NCI-H1694 treated with DMSO at 0.1 percent for 48 hours (cell line): ENCODE results near the gene MRPS2.
"Not testable (repeated sequence)": the region's sequence is repeated elsewhere in the genome, so short reads cannot be mapped to it uniquely, and the experiment has no call there.

Source experiments
- DNase-seq: peaks from one replicate; lab custom pipeline; 2025; lab: John Stamatoyannopoulos, UW

The MRPS2 gene

DNA sequence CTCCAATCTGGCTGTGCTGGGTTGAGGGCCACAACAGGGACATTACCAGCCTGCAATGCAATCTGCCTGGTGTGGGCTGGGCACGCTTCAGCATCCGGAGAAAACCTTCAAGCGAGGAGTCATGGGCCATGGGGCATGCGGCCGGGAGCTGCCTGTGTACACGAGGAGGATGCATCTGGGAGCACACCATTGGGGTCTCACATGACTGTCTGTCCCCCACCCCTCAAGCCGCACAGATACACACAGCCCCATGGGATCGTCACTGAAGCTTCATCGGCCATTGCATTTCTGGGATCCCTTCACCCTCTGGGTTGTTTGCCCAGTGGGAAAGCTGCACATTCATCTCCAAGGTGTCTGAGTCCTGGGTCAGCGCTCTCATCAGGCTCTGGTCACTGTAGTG lies 30.6 kb downstream of the MRPS2 start:
- DNase-seq, result no peak

GRCh38 chr9:135533113-135533512 lies 32.6 kb downstream of the MRPS2 start:
- DNase-seq, result no peak

DNA sequence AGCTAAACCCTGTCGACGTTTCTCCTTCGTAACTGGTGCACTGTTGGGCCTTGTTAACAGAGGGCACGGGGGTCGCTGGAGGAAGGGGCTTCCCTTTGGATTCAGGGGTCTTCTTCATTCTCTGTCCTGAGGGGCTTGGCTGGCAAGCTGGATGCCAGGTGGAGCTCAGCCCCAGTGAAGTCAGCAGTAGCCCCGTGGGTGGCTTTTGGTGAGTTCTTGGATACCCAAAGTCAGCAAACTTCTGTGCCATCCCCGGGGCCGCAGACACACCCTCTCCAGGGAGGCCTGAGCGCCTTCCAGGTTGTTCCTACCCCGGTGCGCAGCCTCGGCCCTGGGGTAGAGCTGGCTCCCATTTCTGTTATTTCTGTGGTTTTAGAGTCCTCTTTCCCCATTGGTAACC lies 33.2 kb downstream of the MRPS2 start:
- DNase-seq, result no peak

- DNase-seq, result not testable (repeated sequence)
Measured at GRCh38 chr9:135534192-135534711, 33.8 kb downstream of the MRPS2 start.

- not testable (repeated sequence) for DNase-seq
Measured at GRCh38 chr9:135534826-135535225, 34.3 kb downstream of the MRPS2 start.

DNA sequence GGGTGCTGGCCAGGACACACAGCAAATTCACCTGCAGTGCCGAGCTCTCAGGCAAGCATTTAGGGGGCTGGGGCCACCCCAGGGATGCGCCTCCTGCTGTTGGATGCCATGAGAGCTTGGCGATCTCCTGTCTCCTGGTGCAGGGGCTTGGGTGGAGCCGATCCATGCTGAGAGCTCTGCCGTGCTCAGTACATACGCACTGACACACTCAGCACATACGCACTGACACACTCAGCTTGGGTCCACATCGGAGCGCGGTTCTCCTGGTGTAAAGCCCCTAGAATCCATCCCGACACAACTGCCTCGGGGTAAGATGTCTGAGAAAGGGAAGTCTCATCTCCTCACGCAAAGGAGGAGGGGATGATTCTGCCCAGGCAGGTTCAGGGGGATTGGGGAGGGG lies 35.1 kb downstream of the MRPS2 start:
- not testable (repeated sequence) for DNase-seq

- no peak for DNase-seq
Measured at GRCh38 chr9:135536216-135536615, 35.7 kb downstream of the MRPS2 start.

- not testable (repeated sequence) for DNase-seq
Measured at GRCh38 chr9:135543262-135543894, 42.9 kb downstream of the MRPS2 start.

DNA sequence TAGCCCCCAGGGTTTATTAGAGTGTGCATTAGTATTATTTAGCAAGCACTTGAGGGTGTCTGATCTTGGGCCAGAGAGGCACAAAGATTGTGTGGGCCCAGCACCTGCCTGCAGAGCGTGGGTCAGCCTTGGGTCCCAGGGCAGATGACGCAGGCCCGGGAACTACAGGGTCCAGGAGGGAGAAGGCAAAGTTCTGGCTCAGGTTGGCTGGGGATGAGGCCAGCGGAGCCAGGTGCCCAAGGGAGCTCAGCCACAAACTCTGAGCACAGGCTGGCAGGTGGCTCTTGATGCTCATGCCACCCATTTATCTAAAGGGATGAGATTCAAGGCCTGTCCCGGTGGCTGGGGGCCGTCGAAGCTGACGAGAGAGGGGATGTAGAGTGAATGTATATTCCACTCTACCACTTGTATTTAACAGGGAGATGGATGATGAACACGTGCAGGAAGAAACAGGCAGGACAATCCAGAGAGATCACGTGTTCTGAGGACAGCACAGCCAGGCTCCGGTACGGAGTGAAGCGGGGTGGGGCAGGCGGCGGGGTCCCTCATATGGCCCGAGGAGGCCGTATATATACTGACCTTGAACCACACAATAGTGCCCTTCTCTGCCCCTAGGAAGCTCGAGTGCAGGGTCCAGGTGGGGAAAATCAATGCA lies 44.6 kb downstream of the MRPS2 start:
- no peak for DNase-seq

- not testable (repeated sequence) for DNase-seq
Measured at GRCh38 chr9:135545646-135546176, 45.2 kb downstream of the MRPS2 start, which contains the start of gene OBP2A. TSS of gene OBP2A (plus strand) at chr9:135546126. CDS start at chr9:135546181, 55 bp downstream.

DNA sequence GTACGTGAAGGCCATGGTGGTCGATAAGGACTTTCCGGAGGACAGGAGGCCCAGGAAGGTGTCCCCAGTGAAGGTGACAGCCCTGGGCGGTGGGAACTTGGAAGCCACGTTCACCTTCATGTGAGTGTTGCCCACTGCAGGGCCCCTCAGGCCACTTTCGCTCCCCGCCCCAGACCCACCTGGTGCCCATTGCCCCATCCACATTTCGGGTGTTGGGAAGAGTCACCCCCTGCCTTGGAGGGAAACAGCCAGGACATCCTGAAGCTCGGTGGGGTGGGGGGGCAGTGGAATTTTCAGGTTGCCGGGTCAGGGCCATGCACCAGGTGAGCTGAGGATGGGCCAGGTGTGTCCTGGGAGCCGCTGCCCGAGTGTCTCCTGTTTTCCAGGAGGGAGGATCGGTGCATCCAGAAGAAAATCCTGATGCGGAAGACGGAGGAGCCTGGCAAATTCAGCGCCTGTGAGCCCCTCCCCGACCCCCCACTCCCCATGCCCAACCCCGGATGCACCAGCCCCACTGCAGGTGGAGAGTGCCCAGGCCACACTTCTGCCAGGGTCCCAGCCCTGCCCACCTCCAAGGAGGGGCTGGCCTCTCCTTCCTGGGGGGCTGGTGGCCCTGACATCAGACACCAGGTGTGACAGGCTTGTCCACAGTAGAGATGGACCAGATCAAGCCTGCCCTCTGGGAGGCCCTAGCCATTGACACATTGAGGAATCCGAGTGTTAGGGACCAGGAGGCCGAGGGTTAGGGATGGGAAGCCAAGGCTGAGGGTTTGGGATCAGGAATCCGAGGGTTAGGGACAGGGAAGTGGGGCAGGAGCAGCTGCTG lies 46.5 kb downstream of the MRPS2 start:
- DNase-seq, result not testable (repeated sequence)

- no peak for DNase-seq
Measured at GRCh38 chr9:135547756-135548736, 47.6 kb downstream of the MRPS2 start.

GRCh38 chr9:135549478-135550343 lies 49.2 kb downstream of the MRPS2 start:
- DNase-seq, result not testable (repeated sequence)

DNA sequence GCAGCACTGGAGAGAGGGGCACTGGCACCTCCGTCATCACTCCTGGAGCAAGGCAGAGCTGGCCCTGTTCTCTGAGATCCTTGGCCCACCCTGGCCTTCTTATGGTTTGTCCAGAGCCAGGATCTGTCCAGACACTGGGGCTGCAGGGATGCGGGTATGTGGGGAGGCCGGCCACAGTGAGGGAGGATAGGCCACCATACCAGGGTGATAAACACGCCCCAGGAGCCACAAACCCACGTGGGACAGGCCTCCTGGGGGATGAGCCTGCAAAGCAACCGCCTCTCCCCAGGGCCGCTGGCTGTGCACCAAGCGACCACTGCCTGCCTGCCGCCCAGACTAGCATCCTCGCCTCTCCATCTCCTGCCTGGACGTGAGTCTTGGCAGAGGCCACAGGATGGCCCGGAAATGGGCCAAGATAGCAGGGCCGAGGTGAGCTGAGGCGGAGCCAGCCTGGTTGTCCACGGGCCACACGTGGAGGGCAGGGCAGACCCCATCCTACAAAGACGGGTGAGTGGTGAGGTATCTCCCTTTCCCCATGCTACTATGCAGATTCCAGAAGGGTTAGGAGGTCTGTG lies 49.9 kb downstream of the MRPS2 start:
- DNase-seq, result no peak

- DNase-seq, result no peak
Measured at GRCh38 chr9:135551031-135551430, 50.5 kb downstream of the MRPS2 start.

GRCh38 chr9:135551456-135551855 lies 51.0 kb downstream of the MRPS2 start:
- DNase-seq, result no peak

DNA sequence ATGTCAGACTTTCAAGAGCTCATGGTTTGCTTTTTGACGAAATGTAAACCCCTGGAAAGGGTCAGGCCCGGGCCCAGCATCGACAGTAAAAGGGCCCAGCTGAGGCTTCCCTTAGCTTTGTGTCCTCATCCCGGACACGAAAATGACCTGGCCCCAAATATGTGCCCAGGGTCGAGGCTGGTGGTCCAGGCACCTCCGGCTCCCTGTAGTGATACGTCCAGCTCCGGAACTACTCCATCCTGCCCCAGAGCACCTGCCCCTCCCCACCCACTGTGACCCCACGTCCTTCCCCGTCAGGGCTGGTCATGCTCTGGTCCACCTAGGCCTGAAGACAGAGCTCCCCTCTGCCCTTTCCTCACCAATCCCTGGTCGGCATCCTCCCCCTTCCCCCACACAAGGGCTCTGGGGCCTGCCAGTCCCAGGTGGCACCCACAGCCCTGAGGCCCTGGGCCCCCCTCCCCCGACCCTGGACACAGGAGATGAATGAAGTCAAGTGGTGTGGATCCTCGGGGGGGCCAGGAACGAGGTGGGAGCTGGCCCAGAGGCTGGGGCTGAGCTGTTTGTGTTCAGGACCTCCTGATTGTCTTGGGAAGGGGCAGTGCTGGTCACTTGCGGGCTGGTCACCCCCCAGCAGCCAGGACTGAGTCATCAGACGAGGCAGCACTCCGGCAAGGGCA lies 51.7 kb downstream of the MRPS2 start:
- DNase-seq, result no peak

- DNase-seq, result no peak
Measured at GRCh38 chr9:135552698-135553171, 52.3 kb downstream of the MRPS2 start.
